GM23248 (cell line): ENCODE measurements around the gene L2HGDH.

ENCODE experiments used
- EZH2 ChIP-seq: fragments of 200-600 bp; sonication (generic); IDR thresholded peaks from 2 replicates; pipeline ENCODE4 v1.6.1; 2018; ENCODE audit warnings: antibody characterized with exemption, mild to moderate bottlenecking; ENCODE audit not compliant: insufficient read depth, poor library complexity, severe bottlenecking
- EZH2phosphoT487 ChIP-seq: fragments of 200-600 bp; sonication (generic); IDR thresholded peaks from 2 replicates; pipeline ENCODE4 v1.6.1; 2018; ENCODE audit warnings: antibody characterized with exemption, moderate library complexity, mild to moderate bottlenecking, low read depth; ENCODE audit not compliant: insufficient read depth

DNA sequence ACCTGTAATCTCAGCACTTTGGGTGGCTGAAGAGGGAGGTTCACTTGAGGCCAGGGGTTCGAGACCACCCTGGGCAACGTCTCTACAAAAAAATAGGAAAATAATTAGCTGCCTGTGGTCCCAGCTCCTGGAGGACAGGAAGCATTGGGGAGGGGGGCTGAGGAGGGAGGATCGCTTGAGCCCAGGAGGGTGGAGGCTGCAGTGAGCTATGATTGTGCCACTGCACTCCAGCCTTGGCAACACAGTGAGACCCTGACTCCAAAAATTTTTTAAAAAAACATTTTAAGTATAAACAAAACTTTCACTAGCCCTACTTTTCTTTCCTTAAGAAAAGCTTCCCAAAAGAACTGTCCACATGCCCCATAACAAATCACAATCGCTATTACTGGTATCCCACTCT lies 1.6 kb downstream of the L2HGDH start:
- TF ChIP-seq EZH2 (no peak), EZH2phosphoT487 (no peak)
